Colon (tissue), 2 donors: ENCODE measurements around the gene SPRED1.
A peak's percentile ranks its signal among the peaks of the same experiment; 100 is the strongest.
"Not testable (repeated sequence)": the region's sequence is repeated elsewhere in the genome, so short reads cannot be mapped to it uniquely, and the experiment has no call there.

Source experiments
- FAIRE-seq: peaks from 2 replicates; lab custom pipeline; 2012; peaks lifted over from hg19 to GRCh38; lab: Jason Lieb, UNC
- donor health status: control.
- donor health status: control.

The SPRED1 gene

GRCh38 chr15:38231436-38231835 is 21.2 kb upstream of the SPRED1 start:
- FAIRE-seq = no peak

GRCh38 chr15:38237021-38237420 is 15.6 kb upstream of the SPRED1 start:
- FAIRE-seq = not testable (repeated sequence)

GRCh38 chr15:38238311-38238710 is 14.3 kb upstream of the SPRED1 start:
- FAIRE-seq = no peak

- FAIRE-seq = peak; percentile 69
Observed at GRCh38 chr15:38242055-38242454, 10.6 kb upstream of the SPRED1 start.

- FAIRE-seq = peak; percentile 85
Observed at GRCh38 chr15:38243278-38244055, 9.2 kb upstream of the SPRED1 start.

- no peak for FAIRE-seq
Observed at GRCh38 chr15:38247336-38247735, 5.3 kb upstream of the SPRED1 start.

GRCh38 chr15:38253351-38253781 is 730 bp downstream of the SPRED1 start:
- no peak for FAIRE-seq

GRCh38 chr15:38254051-38254883 is 1.6 kb downstream of the SPRED1 start:
- FAIRE-seq = no peak

GRCh38 chr15:38255690-38256089 is 3.1 kb downstream of the SPRED1 start:
- no peak for FAIRE-seq

GRCh38 chr15:38257676-38258075 is 5.0 kb downstream of the SPRED1 start:
- FAIRE-seq = no peak

GRCh38 chr15:38259134-38259533 is 6.5 kb downstream of the SPRED1 start:
- FAIRE-seq = no peak

GRCh38 chr15:38260077-38260476 is 7.4 kb downstream of the SPRED1 start:
- FAIRE-seq = no peak

GRCh38 chr15:38263251-38263650 is 10.6 kb downstream of the SPRED1 start:
- FAIRE-seq = no peak

GRCh38 chr15:38263996-38264395 is 11.4 kb downstream of the SPRED1 start:
- FAIRE-seq = no peak

GRCh38 chr15:38266247-38266986 is 13.8 kb downstream of the SPRED1 start:
- no peak for FAIRE-seq

GRCh38 chr15:38267421-38268022 is 14.9 kb downstream of the SPRED1 start:
- no peak for FAIRE-seq

GRCh38 chr15:38271144-38271543 is 18.5 kb downstream of the SPRED1 start:
- no peak for FAIRE-seq

- FAIRE-seq = no peak
Observed at GRCh38 chr15:38271895-38272294, 19.3 kb downstream of the SPRED1 start.

GRCh38 chr15:38272431-38272830 is 19.8 kb downstream of the SPRED1 start:
- not testable (repeated sequence) for FAIRE-seq

GRCh38 chr15:38274135-38274534 is 21.5 kb downstream of the SPRED1 start:
- FAIRE-seq = no peak

GRCh38 chr15:38275959-38276358 is 23.3 kb downstream of the SPRED1 start:
- no peak for FAIRE-seq

- not testable (repeated sequence) for FAIRE-seq
Observed at GRCh38 chr15:38277281-38277680, 24.6 kb downstream of the SPRED1 start.
